HG03457 (cell line): ENCODE results near the gene DPYSL4.

Experiments used
- ATAC-seq: cut with Tn5 transposase; IDR thresholded peaks from one replicate; pipeline ENCODE4 v1.9.1; 2021; ENCODE audit warnings: moderate number of reproducible peaks; ENCODE audit not compliant: unreplicated experiment

DPYSL4 gene

DNA sequence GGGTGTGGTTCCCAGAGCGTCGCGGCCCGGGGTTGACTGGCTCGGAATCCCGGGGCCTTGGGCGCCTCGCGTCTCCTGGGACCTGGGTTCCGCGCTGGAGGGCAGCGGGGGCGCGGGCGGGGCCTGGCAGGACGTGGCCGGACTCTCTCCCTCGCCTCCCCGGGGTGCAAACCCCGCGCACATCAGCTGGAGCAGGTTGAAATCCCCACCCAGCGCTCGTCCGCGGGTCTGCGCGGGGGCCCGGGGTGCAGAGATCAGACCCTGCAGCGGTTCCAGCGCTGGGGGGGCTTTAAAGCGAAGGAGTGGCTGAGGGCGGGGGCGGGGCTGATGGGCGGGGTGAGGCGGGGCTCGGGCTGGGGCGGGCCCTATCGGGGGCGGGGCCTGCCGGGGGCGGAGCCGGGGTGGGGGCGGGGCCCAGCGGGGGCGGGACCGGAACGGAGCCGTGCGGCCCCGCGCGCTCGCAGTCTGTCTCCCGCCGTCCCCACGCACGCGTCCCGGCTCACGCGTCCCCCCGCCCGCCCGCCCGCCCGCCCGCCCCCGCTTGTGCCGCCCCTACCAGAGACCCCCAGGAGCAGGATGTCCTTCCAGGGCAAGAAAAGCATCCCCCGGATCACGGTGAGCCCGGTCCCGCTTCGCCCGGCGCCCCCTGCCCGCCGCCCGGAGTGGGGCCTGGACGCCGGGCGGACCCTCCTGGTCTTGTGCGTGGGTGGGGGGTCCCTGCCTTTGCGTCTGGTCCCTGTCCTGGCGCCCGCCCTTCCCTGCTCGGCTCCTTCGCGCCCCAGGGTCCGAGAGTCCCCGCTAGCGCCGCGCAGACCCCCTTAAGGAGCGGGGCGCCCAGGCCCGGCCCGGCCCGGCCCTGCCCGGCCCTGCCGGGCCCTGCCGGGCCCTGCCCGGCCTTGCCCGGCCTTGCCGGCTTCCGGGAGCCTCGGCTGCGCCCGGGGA lies at the start of gene DPYSL4:
DPYSL4 (plus strand) TSS at position 461 of the 942 bp plus-strand sequence; CDS start at position 577, 116 bp downstream.
- ATAC-seq = no peak

DNA sequence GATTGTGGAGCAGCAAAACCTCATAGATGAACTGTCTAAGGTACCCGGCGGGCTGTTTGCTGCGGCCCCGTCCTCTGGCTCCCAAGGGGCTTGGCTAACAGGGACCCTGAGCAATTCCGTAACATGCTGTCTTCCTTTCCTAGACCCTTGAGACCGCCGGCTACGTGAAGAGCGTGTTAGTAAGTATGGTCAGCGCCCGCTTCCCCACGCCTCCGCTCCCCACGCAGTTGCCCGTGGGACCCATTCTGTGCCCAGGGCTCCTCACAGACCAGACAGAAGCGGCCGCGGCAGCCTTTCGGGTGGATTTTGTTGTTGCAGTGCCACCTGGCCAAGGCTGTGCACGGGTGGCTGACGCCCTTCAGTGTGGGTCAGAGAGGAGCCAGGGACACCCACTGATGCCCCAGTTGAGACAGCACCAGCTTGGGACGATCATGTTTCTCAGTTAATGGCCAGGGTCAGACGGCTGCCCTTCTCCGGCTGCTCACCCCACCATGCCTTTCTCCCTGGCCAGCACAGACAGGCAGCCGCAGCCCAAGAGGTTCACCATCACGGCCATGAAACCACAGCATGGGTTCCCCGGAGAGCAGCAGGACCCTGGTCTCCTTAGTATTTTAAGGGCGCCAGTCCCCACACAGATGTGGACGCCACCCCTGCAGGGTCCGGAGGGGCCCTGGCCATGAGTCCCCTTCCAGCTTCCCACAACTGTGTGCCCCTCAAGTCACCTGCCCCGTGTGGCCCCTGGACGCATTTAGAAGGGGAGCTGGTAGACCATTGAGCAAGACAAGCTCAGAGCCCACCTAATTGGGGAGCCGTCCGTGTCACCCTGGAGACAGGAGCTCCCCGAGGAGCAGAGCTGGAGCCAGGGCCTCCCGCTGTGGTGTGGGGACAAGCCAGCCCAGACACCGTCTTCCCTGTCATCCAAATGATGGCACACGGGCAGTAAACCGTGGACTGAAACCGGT lies 49.4 kb upstream of the DPYSL4 start:
- no peak for ATAC-seq

DNA sequence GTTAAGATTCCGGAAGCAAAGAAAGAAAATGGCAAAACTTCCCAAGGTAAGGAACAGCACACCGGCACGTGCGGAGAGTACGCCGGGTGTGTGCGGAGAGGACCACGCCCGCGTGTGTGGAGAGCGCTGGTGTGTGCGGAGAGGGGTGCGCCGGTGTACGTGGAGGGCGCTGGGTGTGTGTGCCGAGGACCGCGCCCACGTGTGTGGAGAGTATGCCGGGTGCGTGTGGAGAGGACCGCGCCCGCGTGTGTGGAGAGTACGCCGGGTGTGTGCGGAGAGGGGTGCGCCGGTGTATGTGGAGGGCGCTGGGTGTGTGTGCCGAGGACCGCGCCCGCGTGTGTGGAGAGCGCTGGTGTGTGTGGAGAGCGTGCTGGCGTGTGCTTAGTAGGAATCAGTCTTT lies 48.6 kb upstream of the DPYSL4 start:
- ATAC-seq = no peak

DNA sequence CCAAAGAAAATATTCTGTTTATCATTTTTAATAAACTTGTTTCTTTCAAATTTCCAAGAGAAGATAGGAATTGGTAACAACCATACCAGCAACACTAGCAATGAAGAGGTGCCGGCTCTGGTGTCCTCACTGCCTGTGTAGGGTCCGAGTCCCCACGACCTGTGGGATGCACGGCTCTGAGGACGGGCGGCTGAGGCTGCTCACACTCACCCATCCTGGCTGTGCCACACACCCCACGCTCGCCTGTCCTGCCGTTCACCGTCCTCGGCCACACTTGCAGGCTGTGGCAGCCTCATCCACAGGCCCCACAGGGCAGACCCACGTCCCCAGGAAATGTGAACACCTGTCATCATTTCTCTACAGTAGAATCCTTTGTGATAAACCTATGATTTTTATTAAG lies 48.2 kb upstream of the DPYSL4 start:
- no peak for ATAC-seq

DNA sequence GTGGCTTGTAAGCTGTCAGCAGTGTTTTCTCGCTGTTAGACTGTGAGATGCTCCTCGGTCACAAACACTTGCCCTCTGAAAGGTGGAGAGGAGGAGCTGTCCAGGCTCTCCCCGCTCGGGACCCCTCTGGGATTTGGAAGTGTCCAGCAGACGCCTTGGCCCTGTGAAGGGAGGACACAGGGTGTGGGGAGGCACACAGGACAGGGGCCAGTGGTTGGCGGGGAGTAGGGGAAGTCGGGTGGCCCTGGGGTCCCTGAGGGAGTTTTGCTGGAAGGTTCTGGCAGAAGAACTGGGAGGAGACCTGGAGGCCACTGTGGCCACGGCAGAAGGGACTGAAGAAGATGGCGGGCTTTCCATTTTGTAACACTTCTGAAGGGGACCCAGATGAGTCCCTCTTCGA lies 47.2 kb upstream of the DPYSL4 start:
- no peak for ATAC-seq

DNA sequence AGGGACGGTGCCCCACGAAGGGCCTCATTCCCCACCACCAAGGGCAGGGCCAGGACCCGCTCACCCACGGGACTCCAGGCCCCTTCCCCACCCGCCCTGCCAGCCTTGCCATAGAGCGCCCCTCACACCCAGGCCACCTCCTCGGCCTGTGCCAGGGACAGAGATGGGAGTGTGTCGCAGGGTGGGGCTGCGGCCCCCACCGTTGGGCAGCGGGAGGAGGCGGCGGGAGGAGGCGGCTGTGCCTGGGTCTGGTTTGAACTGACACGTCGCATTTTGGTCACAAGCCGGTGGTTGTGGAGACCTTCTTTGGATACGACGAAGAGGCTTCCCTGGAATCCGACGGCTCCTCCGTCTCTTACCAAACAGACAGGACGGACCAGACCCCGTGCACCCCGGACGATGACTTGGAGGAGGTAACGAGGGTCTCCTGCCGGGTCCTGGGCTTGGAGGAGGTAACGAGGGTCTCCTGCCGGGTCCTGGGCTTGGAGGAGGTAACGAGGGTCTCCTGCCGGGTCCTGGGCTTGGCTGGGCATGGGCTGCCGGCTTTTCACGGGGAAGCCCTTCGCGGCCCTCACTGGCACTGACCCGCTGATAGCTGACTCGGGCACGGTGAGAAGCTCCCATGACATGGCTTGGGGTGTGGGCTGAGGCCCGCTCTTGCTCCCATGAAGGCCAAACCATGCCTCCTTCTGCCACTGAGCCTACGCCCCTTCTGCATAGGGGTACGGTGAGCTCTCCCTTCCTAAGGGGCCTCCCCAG lies 46.4 kb upstream of the DPYSL4 start:
- no peak for ATAC-seq

DNA sequence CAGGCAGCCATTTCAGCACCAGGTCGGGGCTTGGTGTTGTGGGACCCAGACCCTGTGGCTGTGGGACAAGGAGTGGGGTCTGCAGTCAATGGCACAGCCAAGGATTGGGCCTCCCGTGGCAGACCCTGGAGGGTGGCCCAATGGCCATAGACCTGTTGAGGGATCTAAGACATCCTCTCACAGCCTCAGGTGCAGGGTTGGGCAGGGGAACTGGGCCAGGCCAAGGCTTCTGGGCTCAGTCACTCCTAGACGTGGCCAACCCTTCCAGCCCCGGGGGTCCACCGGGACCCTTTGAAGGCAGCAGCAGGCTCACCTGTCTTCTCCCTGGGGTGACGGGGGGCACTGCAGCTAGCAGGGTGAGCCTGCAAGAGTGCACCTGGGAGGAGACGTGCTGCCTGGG lies 45.7 kb upstream of the DPYSL4 start:
- no peak for ATAC-seq

DNA sequence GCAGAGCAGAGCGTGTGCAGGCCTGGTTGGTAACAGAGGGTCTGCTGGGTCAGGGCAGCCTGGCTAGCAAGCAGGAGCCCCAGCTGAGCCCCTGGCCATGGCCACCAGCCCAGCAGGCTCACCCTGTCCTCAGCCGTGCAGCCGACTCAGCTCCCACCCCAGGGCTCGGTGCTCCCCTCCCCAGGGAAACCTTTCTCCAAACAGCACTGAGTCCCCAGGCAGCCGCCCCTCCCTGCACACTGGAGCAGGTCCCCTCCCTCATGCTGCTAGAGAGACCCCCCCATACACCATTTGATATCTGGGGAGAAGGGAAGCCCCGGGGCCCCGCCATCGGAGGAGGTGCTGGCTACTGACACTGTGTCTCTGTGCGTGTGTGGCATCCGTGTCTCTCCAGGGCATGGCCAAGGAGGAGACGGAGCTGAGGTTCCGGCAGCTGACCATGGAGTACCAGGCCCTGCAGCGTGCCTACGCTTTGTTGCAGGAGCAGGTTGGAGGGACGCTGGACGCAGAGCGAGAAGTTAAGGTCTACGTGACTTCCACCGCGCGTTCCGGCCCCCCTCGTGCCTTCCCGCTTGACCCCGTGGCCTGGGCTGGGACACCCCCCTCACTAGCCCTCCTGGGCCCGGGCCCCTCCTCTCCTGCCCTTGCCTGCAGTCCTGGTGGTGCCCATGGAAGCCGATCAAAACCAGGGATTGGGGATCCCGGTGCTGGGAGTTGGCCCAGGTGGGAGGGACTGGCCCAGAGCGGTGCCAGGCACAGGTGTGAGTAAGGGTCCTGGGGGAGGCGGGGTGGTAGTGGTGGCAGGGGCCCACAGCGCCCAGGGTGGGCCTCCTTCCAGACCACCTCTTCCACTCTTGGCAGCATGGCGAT lies 45.0 kb upstream of the DPYSL4 start:
- ATAC-seq = no peak

DNA sequence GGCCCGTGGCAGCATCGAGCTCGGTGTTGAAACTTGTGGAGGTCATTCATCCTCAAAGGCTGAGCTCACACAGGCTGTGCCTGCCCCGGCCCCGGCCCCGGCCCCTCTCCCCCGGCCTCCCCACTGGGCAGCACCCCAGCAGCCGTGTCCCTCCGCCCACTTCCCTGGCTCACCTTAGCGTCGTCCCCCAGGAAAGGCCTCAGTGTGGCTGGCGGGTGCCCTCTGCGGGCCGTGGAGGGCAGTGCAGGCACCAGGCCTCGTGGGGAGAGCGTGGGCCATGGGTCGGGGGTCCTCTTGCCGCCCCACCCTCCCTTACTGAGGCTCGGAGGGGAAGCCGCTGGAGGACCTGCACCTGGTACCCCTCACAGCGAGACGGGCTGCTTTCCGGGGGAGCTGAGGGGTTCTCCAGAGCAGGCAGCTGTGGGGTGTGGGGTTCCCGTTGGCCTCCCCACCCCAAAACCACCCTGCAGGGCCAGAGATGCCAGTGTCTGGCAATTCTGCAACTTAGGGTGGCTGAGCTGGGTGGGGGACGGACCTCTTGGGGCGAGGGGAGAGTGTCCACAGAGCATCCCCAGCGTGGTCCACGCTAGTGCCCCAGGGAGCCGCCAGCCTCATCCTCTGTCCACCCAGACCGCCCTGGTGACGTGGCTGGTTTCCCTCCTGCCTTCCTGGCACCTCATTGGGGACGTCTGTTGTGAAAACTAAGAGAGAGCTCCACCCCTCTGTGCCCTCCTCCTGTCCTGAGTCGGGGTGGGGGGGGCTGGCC lies 44.2 kb upstream of the DPYSL4 start:
- ATAC-seq = no peak

DNA sequence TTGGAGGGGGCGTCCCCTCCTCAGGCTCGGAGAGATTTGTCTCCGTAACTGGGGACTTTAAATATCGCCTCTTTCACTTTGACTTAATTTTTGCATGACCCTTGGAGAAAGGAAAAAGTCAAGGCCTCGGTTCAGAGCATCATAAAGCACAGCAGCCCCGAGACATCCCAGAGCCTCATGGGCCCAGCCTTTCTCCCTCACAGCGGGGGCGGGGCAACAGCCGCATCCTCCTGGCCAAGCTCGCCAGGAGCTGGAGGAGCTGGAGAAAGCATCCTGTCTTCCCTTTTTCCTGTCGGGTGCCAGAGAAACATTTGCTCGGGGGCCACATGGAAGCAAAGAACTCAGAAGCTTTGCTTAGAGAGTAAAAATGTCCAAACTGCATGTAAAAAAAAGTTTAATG lies 43.6 kb upstream of the DPYSL4 start:
- no peak for ATAC-seq

DNA sequence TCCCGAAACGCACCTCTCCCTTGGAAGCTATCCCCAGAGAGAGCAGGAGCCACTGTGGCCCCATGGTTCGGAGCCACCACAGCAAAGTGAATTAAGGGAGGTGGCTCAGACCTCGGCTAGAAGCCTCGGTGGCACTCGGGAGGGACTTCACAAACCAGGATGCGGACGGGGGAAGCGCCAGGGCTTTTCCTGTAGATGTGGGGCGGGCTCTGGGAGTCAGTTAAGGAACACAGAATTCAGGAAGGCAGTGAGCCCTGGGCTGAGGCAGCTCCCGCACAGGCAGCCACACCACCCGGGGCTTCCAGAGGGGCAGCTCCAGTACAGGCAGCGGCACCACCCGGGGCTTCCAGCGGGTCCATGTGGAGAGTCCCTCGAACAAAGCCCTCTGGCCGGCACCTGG lies 42.7 kb upstream of the DPYSL4 start:
- no peak for ATAC-seq

DNA sequence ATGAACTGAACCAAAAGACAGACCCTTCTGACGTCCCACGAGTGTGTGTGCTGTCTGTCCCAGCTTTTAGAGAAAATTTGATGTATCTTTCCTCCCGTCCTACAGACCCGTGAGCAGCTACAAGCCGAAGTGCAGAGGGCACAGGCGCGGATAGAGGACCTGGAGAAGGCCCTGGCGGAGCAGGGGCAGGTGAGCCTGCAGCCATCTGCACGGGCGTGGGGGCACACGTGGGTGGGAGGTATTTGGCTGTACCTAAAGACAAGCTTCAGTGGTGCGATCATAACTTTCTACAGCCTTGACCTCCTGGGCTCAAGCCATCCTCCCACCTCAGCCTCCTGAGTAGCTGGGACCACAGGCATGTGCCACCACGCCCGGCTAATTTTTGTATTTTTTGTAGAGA lies 41.7 kb upstream of the DPYSL4 start:
- ATAC-seq = no peak

DNA sequence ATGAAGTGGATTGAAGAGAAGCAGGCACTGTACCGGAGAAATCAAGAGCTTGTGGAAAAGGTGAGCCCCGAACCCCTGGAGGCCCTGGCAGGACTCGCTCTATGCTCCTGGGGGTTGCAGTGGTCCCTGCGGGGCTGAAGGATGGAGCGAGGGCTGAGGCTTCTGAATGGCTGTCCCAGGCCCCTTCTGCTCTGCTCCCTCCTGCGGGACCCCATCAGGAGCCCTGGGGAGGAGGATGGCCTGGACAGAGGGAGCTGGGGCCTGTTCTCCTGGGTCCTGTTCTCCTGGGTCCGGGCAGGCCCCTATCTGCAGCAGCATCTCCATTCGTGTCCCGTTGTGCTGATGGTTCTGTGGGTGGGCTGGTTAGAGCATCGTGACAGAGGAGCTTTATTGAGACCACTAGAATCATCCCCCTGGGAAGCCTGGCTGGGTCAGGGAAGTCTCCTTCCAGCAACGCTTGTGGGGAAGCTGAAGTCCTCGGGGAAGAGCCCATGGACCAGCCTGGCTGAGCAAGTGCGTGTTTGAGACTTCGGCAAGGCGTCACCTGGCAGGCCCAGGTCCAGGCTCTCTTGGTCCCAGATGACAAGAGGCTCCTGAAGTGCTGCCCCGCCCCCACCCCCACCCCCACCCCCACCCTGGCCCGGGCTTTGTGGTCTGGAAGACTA lies 41.1 kb upstream of the DPYSL4 start:
- ATAC-seq = no peak

DNA sequence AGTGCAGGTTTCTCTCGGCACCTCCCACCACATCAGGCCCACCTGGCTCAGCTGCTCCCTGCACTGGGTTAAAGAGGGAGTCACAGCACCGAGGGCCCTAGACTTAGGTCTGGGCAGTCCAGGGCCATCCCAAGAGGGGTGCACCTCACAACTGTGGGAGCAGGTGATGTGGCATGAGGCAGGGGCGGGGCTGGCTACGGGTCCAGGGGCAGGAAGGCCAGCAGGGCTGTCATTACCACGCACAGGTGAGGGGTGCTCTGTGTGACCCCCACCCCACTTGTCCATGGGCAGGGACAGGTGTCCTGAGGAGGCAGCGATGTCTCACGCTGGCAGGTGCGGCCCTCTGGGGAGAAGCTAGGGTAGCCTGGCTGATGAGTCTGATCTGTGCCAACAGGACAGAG lies 40.5 kb upstream of the DPYSL4 start:
- ATAC-seq = no peak

DNA sequence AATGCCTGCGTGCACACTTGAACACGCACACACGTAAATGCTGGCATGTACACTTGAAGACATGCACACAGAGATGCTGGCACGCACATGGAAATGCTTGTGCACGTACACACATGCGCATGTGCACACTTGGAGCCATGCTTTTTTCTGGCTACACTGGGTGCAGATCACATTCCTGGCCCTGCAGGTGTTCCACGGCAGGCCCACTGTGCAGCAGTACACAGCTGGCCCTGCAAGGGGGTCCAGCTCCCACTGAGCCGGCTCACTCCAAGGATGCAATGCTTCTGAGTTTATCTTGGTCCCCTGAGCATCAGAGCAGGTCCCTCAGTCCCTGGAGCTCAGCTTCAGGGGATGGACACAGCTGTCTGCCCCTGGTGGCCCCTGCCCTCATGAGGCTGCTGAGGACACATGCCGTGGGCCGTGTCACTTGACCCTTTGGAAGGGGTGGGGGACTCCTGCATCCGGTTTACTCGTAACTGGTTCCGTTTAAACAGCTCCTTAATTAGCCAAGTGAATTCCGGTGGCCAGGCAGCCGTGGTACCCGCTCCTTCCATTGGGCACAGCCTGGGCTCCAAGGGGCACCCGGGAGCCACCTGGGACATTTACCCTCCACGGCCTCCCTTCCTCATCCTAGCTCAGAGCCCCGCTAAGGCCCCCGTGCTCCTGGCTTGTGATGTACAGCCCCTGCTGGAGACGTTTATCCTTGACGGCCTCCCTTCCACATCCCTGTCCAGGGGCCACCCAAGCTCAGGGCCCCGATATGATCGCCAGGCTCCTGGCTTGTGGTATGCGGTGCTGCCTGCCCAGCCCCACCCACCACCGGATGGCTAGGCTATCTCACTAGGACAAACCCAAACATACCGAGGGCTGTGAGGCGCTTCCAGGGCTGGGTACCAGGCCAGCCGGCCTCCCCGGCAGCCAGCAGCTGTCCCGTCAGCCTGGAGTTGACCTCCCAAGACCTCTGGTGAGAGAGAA lies 39.5 kb upstream of the DPYSL4 start:
- no peak for ATAC-seq

DNA sequence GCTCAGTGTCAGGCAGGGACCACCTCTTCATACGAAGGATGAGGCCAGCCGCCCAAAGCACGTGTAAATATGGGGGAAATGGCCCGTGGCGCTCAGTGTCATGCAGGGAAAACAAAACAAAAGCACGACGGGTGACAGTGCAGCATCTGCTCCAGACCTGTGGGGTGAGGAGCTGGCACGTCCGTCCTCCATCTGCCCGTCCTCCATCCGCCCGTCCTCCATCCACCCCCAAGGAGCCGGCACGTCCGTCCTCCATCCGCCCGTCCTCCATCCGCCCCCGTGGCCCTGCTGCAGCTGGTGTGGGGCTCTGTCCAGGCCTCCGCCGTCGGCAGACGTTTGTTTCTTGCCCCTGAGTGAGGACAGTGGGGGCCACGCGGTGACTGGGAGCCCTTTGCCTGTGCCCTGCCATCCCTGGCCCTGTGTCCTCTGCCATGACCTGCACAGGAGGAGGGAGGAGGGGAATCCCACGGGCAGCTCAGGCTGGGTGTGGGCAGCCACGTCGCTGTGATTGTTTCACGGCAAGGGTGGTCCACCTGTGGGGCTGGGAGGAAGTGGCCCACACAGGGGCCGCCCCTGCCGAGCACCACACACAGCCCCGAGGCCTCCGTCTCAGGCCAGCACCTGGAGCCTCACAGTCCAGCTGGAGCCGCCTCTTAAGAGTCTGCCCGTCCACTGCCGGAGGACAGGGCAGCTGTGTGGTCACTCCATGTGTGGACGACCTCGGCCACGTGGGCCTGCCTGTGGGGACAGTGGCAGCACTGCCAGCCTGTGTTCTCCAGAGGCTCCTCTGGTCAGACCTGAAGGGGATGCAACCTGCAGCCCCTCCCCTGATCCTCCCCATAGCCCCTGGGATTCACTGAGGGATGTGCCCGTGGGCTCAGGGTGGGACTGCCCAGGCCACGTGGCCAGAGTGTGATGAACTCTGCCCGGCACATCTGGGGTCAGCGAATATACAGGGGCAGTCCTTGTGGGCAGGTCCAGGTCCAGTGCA lies 38.2 kb upstream of the DPYSL4 start:
- no peak for ATAC-seq
